HG03095 (cell line): ENCODE measurements around the gene C9.
A peak's percentile ranks its signal among the peaks of the same experiment; 100 is the strongest.
"Not testable (repeated sequence)": the region's sequence is repeated elsewhere in the genome, so short reads cannot be mapped to it uniquely, and the experiment has no call there.

Experiments
- ATAC-seq: cut with Tn5 transposase; IDR thresholded peaks from one replicate; pipeline ENCODE4 v1.9.1; 2021; ENCODE audit warnings: moderate library complexity; ENCODE audit not compliant: unreplicated experiment

Gene C9

GRCh38 chr5:39266442-39266841 is 97.9 kb downstream of the C9 start:
- ATAC-seq = no peak

- peak; percentile 57 for ATAC-seq
These were observed 99.8 kb downstream of the C9 start for GRCh38 chr5:39264528-39264927.

GRCh38 chr5:39262981-39263380 is 101.3 kb downstream of the C9 start:
- ATAC-seq = no peak

DNA sequence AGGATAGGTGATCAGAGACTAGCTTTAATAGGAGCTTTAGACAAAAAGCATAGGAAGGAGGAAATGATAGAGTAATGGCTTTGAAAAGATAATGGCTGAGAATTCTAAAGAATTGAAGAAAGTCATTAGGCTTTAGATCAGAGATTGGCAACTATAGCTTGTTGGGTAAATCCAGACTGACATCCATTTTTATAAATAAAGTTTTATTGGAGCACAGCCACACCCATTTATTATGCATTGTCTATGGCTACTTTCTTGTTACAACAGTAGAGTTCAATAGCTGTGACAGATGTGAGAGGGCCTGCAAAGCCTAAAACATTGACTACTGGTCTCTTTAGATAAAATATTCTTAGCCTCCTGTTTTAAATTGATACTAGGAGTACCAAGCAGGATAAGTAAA is 104.2 kb downstream of the C9 start:
- no peak for ATAC-seq

DNA sequence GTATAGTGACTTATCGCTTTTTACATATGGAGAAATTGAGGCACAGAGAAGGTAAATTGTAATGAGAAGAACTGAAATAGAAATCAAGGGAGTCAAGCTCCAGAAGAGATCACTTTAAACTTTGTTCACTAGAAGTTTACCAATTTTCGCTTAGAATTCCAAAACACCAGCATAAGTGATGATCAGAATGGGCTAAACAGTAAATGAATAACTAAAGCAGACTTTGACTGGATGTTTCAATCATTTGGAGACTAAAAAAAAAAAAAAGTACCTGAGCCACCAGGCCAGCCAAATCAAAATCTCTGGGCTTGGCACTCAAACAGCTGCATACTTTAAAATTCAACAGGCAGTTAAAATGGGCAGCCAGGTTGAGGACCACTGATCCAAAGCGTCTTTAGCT is 106.7 kb downstream of the C9 start:
- ATAC-seq = no peak

DNA sequence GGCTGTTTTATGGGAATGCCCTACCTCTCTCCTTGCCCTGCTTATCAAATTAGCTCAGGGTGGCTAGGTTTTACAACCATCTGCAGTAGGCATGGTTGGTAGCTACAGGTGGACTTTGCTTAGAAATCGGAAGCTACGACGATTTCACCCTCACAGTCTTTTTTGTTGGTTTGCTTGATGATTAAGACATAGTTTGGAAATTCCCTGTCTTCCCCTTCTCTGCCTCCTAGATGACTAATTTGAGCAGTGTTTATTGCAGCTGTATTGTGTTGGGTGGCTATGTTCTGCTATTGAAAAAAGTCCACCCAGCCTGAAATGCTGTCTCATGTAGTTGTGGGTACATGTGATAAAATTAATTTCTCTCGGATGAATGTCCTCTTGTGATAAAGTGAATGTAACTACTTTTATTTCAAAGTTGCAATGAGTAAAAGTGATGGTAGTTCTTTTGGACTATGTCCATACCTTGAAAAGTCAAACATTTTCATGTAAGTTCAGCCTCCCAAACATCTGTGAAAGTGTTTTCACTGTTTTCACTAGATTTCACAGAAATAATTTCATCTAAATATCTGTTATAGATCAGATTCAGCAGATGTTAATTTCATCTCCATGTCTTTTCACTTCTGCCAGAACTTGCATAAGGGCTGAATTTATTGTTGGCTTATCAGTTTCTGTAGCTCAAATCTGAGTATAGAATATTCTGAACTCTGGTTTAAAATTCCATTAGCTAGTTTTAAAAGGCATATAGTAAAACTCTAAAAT is 107.6 kb downstream of the C9 start:
- ATAC-seq = no peak

DNA sequence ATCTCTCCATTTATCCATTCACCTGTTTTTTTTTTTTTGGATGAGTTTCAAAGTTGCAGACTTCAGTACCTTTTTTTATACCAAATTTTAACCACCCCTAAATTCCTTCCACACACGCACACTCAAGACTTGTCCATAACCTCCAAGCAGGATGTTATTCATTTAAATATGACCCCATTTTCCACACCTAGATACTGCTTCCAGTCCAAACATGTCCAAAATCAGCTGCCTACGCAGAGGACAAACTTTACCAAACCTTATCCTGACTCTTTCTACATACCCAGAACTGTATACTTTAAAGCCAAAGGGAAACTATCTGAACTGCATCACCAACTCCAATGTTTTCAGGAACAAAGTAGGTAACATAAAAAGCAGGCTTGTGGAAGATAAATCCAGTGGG is 108.9 kb downstream of the C9 start:
- ATAC-seq = no peak

DNA sequence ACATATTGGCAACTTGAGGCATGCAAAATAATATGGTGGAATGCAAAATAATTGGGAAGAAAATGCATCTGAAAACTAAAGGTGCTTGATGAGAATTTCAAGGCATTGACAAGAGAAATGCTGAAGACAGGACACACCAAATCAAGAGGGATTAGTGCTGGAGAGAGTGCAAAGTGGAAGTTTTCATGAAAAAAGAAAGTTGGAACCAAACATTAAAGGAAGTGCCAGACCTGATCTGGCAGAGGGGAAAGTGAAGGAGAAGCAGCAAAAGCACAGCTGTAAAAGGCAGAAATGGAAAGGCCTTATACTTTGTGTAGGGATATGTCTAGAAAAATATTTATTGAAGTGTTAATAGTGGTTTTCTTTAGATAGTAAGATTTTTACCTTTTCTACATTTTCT is 109.6 kb downstream of the C9 start:
- no peak for ATAC-seq

GRCh38 chr5:39253196-39253595 is 111.1 kb downstream of the C9 start:
- no peak for ATAC-seq

DNA sequence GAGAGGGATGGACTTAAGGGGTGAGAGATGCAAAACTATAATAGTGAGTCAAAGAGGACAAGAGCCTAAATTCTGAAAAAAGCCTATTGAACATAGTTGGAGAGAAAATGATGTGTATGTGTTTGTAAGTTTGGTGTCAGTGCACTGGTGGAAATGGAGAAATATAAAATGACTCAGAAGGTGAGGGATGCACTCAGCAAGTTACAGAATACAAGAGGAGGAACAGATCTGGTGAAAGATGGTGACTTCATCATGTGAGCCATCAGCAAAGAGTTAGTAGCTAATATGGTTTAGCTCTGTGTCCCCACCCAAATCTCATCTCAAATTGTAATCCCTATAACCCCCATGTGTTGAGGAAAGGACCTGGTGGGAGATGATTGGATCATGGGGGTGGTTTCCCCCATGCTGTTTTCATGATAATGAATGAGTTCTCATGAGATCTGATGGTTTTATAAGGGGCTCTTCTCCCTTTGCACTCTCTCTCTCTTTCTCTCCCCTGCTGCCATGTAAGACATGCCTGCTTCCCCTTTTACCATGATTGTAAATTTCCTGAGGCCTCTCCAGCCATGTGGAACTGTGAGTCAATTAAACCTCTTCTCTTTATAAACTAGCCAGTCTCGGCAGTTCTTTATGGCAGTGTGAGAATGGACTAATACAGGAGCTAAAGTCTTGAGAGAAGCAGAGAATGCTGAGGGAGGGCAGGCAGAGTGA is 114.6 kb downstream of the C9 start:
- no peak for ATAC-seq

- no peak for ATAC-seq
These were observed 115.2 kb downstream of the C9 start for GRCh38 chr5:39249069-39249468.

GRCh38 chr5:39240750-39241149 is 123.5 kb downstream of the C9 start:
- ATAC-seq = no peak

DNA sequence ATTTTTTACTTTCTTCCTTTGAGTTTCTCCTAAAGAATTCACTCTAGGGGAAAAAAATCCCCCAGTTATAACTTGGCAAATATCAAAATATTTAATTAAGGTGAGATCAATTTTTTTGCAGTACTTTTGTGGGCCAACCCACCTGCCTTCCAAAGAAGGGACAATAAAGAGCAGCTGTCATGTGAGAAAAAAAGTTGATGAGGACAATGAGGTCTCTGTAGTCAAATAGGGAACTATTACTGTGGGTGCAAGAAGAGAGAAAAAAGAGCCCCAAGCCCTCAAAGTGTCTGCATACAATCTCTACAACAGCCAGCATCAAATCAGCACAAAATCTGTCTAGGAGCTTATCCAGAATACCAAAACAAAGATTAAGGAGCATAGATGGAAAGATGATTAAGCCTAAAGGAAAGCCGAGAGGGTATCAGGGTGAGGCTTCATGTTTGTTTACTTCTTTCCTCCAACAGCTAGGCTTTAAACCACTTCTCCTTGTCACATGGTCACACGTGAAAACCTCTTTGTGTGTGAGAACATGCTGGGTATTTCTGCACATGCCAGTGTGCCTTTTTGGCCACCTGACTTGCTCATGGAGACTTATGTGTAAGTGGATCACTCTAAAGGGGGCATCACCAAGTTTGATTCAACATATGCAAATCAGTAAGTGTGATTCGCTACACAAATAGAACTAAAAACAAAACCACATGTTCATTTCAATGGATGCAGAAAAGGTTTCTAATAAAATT is 125.8 kb downstream of the C9 start:
- no peak for ATAC-seq

GRCh38 chr5:39236718-39237117 is 127.6 kb downstream of the C9 start:
- ATAC-seq = no peak

DNA sequence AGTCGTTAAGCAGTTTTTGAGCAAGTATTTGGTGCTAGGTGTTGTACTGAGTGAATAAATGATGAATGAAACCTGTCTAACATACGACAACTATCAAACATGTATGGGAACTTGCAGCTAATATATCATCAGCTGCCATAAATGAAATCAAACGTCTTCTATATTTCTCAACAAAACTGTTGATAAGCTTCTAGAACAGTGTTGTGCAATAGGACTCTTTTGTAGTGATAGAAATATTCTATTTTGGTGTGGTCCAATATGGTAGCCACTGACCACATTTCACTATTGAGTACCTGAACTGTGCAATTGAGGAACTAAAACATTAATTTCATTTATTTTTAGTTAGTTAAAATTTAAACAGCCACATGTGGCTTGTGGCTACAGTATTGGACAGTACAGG is 128.6 kb downstream of the C9 start:
- ATAC-seq = no peak

GRCh38 chr5:39234494-39234893 is 129.8 kb downstream of the C9 start:
- ATAC-seq = not testable (repeated sequence)
